Prostate gland (tissue), 2 donors: ENCODE measurements around the gene DUOXA2.

Experiments
- POLR2A ChIP-seq: fragments of 450-650 bp; IDR thresholded peaks from one replicate; pipeline ENCODE4 v1.6.1; 2016; ENCODE audit warnings: antibody characterized with exemption, mild to moderate bottlenecking
- POLR2AphosphoS5 ChIP-seq: sonication (generic); formaldehyde crosslinking; IDR thresholded peaks from one replicate; pipeline ENCODE4 v1.6.1; 2017; ENCODE audit warnings: antibody characterized with exemption
- TF ChIP-seq, protein P1 (sequence below), 4 experiments: fragments of 200-600 bp in 2 of 4; fragments of 450-650 bp in 2 of 4; sonication (generic) in 2 of 4; IDR thresholded peaks; 1 replicate in 3 of 4; 2 replicates in 1 of 4; pipeline ENCODE4 v1.5.1; 2016 to 2019; ENCODE audit warnings: antibody characterized with exemption in 4 of 4, mild to moderate bottlenecking in 2 of 4, moderate library complexity in 2 of 4

DNA sequence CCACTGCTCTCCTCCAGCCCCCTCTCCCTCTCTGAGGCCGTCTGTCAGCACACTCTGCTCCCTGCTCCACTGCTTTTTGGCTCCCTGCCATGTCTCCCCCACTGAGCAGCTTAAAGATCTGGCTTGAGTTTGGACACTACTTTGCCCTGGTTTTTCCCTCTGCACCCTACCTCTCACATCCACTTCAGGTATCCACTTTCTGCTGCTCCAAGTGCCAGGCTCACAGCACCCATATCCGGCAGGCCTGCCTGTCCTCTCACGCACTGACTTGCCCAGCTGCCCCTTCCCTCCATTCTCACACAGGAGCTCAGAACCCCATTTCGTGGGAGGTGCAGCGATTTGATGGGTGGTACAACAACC, 19.4 kb downstream of the DUOXA2 start:
- TF ChIP-seq, protein P1, sequence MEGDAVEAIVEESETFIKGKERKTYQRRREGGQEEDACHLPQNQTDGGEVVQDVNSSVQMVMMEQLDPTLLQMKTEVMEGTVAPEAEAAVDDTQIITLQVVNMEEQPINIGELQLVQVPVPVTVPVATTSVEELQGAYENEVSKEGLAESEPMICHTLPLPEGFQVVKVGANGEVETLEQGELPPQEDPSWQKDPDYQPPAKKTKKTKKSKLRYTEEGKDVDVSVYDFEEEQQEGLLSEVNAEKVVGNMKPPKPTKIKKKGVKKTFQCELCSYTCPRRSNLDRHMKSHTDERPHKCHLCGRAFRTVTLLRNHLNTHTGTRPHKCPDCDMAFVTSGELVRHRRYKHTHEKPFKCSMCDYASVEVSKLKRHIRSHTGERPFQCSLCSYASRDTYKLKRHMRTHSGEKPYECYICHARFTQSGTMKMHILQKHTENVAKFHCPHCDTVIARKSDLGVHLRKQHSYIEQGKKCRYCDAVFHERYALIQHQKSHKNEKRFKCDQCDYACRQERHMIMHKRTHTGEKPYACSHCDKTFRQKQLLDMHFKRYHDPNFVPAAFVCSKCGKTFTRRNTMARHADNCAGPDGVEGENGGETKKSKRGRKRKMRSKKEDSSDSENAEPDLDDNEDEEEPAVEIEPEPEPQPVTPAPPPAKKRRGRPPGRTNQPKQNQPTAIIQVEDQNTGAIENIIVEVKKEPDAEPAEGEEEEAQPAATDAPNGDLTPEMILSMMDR (IDR thresholded peaks at IDR 0.05), result no peak
- no peak for TF ChIP-seq POLR2A
- TF ChIP-seq POLR2AphosphoS5, result no peak
